Mesenchymal stem cell (in vitro differentiated cells and primary cell): ENCODE measurements around the gene C1D.

Experiments used
- DNase-seq: peaks from one replicate; pipeline ENCODE4 v3.0.0-alpha.2; 2013
- H2AFZ ChIP-seq: one replicate; pipeline ENCODE4 v1.6.1; 2013; ENCODE audit warnings: low read depth, mild to moderate bottlenecking, control low read depth, inconsistent platforms, low read length, moderate library complexity
- H2AK5ac ChIP-seq: 2 replicates; pipeline ENCODE4 v1.6.1; 2013; ENCODE audit warnings: low read length, moderate library complexity, mild to moderate bottlenecking, inconsistent platforms; ENCODE audit not compliant: severe bottlenecking
- H2BK120ac ChIP-seq: one replicate; pipeline ENCODE4 v1.6.1; 2013; ENCODE audit warnings: low read depth, mild to moderate bottlenecking, inconsistent platforms, low read length, moderate library complexity
- H2BK12ac ChIP-seq, 2 experiments: one replicate each; pipeline ENCODE4 v1.6.1; 2013; ENCODE audit warnings: inconsistent platforms in 2 of 2, low read length in 2 of 2, mild to moderate bottlenecking in 2 of 2, moderate library complexity in 2 of 2, control low read depth in 1 of 2
- H2BK15ac ChIP-seq: one replicate; pipeline ENCODE4 v1.6.1; 2013; ENCODE audit warnings: mild to moderate bottlenecking, low read depth, inconsistent platforms; ENCODE audit not compliant: poor library complexity, severe bottlenecking
- H2BK5ac ChIP-seq: 2 replicates; pipeline ENCODE4 v1.6.1; 2013; ENCODE audit warnings: low read depth, mild to moderate bottlenecking, low read length, control low read depth, inconsistent platforms; ENCODE audit not compliant: poor library complexity, severe bottlenecking
- H3K14ac ChIP-seq, 2 experiments: one replicate each; pipeline ENCODE4 v1.6.1; 2013; ENCODE audit warnings: inconsistent platforms in 2 of 2, low read length in 2 of 2, control low read depth in 1 of 2, mild to moderate bottlenecking in 1 of 2, moderate library complexity in 1 of 2
- H3K18ac ChIP-seq, 2 experiments: one replicate each; pipeline ENCODE4 v1.6.1; 2013; ENCODE audit warnings: inconsistent platforms in 2 of 2, low read length in 2 of 2, control low read depth in 1 of 2, low read depth in 1 of 2, mild to moderate bottlenecking in 1 of 2
- H3K23ac ChIP-seq, 2 experiments: one replicate each; pipeline ENCODE4 v1.6.1; 2013; ENCODE audit warnings: inconsistent platforms in 2 of 2, low read length in 2 of 2, mild to moderate bottlenecking in 2 of 2, moderate library complexity in 2 of 2, control low read depth in 1 of 2
- H3K27ac ChIP-seq: 2 replicates; pipeline ENCODE4 v1.5.1; 2013; ENCODE audit warnings: mild to moderate bottlenecking, moderate library complexity, low read length, control low read depth, inconsistent platforms; ENCODE audit not compliant: poor library complexity, severe bottlenecking
- H3K27me3 ChIP-seq, 2 experiments: 2 replicates each; pipeline versions ENCODE4 v1.6.1 to v1.7.0; 2013; ENCODE audit warnings: low read length in 2 of 2, mild to moderate bottlenecking in 2 of 2, moderate library complexity in 2 of 2, control low read depth in 1 of 2, inconsistent platforms in 1 of 2; ENCODE audit not compliant: control insufficient read depth in 1 of 2, insufficient read depth in 1 of 2
- H3K36me3 ChIP-seq, 2 experiments: 2 replicates each; pipeline versions ENCODE4 v1.6.1 to v1.7.0; 2013; ENCODE audit warnings: low read length in 2 of 2, control low read depth in 1 of 2, inconsistent platforms in 1 of 2, low read depth in 1 of 2, mild to moderate bottlenecking in 1 of 2; ENCODE audit not compliant: insufficient read depth in 2 of 2, control insufficient read depth in 1 of 2
- H3K4ac ChIP-seq, 2 experiments: one replicate each; pipeline ENCODE4 v1.6.1; 2013; ENCODE audit warnings: inconsistent platforms in 2 of 2, low read length in 2 of 2, mild to moderate bottlenecking in 2 of 2, moderate library complexity in 2 of 2, control low read depth in 1 of 2, low read depth in 1 of 2
- H3K4me1 ChIP-seq: 2 replicates; pipeline ENCODE4 v1.6.1; 2013; ENCODE audit warnings: low read depth, low read length, control low read depth; ENCODE audit not compliant: control insufficient read depth, insufficient read depth
- H3K4me2 ChIP-seq: 2 replicates; pipeline ENCODE4 v1.6.1; 2013; ENCODE audit warnings: low read length, mild to moderate bottlenecking, inconsistent platforms; ENCODE audit not compliant: poor library complexity, severe bottlenecking
- H3K4me3 ChIP-seq, 2 experiments: 2 replicates each; pipeline versions ENCODE4 v1.5.1 to v1.7.0; 2013; ENCODE audit warnings: low read length in 2 of 2, mild to moderate bottlenecking in 2 of 2, control low read depth in 1 of 2, low read depth in 1 of 2; ENCODE audit not compliant: insufficient read depth in 1 of 2
- H3K79me1 ChIP-seq: replicated peaks from 2 replicates; pipeline ENCODE4 v1.6.1; 2013; ENCODE audit warnings: mild to moderate bottlenecking, control low read depth, low read length, inconsistent platforms; ENCODE audit not compliant: poor library complexity, severe bottlenecking
- H3K9ac ChIP-seq: 2 replicates; pipeline ENCODE4 v1.7.0; 2013; ENCODE audit warnings: mild to moderate bottlenecking, low read length, moderate library complexity
- H3K9me3 ChIP-seq: 2 replicates; pipeline ENCODE4 v1.7.0; 2013; ENCODE audit warnings: mild to moderate bottlenecking, low read length; ENCODE audit not compliant: control insufficient read depth
- H4K8ac ChIP-seq: one replicate; pipeline ENCODE4 v1.6.1; 2013; ENCODE audit warnings: inconsistent platforms, mild to moderate bottlenecking, low read length, moderate library complexity
- H4K91ac ChIP-seq: one replicate; pipeline ENCODE4 v1.6.1; 2013; ENCODE audit warnings: mild to moderate bottlenecking, low read length, inconsistent platforms
- WGBS: methylation state at CpG from one replicate; pipeline ENCODE4 v1.1.7; 2013; ENCODE audit warnings: mixed read lengths; 5-methylcytosine and 5-hydroxymethylcytosine counted together

C1D gene

GRCh38 chr2:68018727-68019126, 44.1 kb downstream of the C1D start:
- no peak overlapping the region for H3K27ac ChIP-seq
- H2BK15ac ChIP-seq, result no peak overlapping the region
- H4K8ac ChIP-seq, result no peak overlapping the region
- no peak overlapping the region for H3K4ac ChIP-seq
- DNase-seq, result no peak
- H2AK5ac ChIP-seq, result no peak overlapping the region
- no peaks in the 10 kb centered on the region for H3K36me3 ChIP-seq
- no peak overlapping the region for H4K91ac ChIP-seq
- H3K27me3 ChIP-seq, result no peaks in the 10 kb centered on the region
- no peaks in the 10 kb centered on the region for H3K9me3 ChIP-seq
- H3K9ac ChIP-seq, result no peak overlapping the region
- WGBS, result no CpG with 5 or more reads among the region's 4 CpGs
- no peak overlapping the region for H3K14ac ChIP-seq
- no peak overlapping the region for H2BK5ac ChIP-seq
- H3K4me1 ChIP-seq, result no peaks in the 10 kb centered on the region
- H2BK12ac ChIP-seq, result no peak overlapping the region
- H3K23ac ChIP-seq, result no peak overlapping the region
- H2AFZ ChIP-seq, result no peak overlapping the region
- no peak overlapping the region for H3K18ac ChIP-seq
- H3K79me1 ChIP-seq, result no peaks in the 10 kb centered on the region
- H3K4me2 ChIP-seq, result no peak overlapping the region
- H2BK120ac ChIP-seq, result no peak overlapping the region
- no peak overlapping the region for H3K4me3 ChIP-seq

DNA sequence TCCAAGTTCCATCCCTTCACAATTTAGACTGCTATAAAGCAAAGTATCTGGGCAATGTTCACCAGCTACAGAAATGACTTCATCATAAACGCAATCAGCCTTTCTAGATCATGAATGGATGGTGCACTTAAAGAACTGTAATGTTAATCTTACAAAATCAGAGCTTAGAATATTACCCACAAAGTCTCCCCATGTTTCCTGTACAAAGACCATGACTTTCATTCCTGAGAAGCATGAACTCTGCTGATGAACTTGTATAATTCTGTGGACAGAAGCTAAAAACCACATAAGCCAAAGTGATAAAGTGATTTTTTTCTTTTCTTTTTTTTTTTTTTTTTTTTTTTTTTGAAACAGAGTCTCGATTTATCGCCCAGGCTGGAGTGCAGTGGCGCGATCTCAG, 53.3 kb downstream of the C1D start:
- Histone ChIP-seq H3K4me2 (no peak overlapping the region), H3K4me1 (no peaks in the 10 kb centered on the region)
- 89% methylated on average over 4 of the region's 5 CpGs for WGBS

DNA sequence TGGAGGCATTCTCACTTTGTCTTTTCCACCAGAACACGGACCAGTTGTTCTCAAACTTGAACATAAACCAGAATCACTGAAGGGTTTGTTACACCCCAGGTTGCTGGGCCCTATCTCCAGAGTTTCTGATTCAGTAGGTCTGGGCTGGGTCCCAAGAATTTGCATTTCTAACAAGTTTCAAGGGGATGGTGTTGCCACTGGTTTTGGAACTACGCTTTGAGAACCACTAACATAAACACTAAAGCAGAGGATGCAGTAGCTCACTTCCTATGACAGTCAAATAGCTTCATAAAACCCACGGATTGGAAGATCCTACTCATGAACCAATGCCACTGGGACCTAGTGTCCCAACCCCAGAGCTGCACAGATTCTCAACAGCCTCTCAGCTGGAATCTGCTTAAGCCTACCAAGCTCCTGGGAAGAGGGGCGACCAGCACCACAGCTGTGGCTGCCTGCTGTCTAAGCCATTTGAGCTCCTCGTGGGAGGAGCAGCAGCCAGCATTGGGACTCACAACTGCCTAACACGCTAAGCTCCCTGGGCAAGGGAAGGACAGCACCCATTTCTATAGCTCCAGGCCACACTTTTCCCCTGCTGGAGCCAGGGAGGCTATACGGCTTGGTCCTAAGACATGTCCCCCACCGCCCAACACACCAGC, 62.5 kb downstream of the C1D start:
- no peak overlapping the region for H4K91ac ChIP-seq
- H2BK12ac ChIP-seq, result no peak overlapping the region
- H2BK120ac ChIP-seq, result no peak overlapping the region
- no peak overlapping the region for H4K8ac ChIP-seq
- no peaks in the 10 kb centered on the region for H3K9me3 ChIP-seq
- H3K36me3 ChIP-seq, result no peaks in the 10 kb centered on the region
- H2BK15ac ChIP-seq, result no peak overlapping the region
- H2BK5ac ChIP-seq, result no peak overlapping the region
- no peak overlapping the region for H3K9ac ChIP-seq
- no peak overlapping the region for H3K4me3 ChIP-seq
- H3K14ac ChIP-seq, result no peak overlapping the region
- no peak overlapping the region for H3K27ac ChIP-seq
- peaks cover 2% of the 10 kb centered on the region for H3K4me1 ChIP-seq
- H3K4ac ChIP-seq, result no peak overlapping the region
- no peak overlapping the region for H3K18ac ChIP-seq
- no peak overlapping the region for H3K23ac ChIP-seq
- DNase-seq, result peak; percentile 30
- 81% methylated on average over 8 of the region's 8 CpGs for WGBS
- no peak overlapping the region for H3K4me2 ChIP-seq
- H2AK5ac ChIP-seq, result no peak overlapping the region
- no peaks in the 10 kb centered on the region for H3K79me1 ChIP-seq
- no peak overlapping the region for H2AFZ ChIP-seq
- H3K27me3 ChIP-seq, result no peaks in the 10 kb centered on the region

More for the DNA sequence above, 53.3 kb downstream of the C1D start:
- Histone ChIP-seq H4K91ac (no peak overlapping the region), H2BK12ac (no peak overlapping the region), H3K27ac (no peak overlapping the region), H2BK15ac (no peak overlapping the region), H3K23ac (no peak overlapping the region), H3K9ac (no peak overlapping the region), H3K4me3 (no peak overlapping the region), H3K27me3 (no peaks in the 10 kb centered on the region), H3K18ac (no peak overlapping the region), H2AFZ (no peak overlapping the region), H3K4ac (no peak overlapping the region), H2BK5ac (no peak overlapping the region), H4K8ac (no peak overlapping the region), H3K36me3 (no peaks in the 10 kb centered on the region), H3K9me3 (no peaks in the 10 kb centered on the region), H3K79me1 (no peaks in the 10 kb centered on the region), H2BK120ac (no peak overlapping the region), H2AK5ac (no peak overlapping the region), H3K14ac (no peak overlapping the region)
- DNase-seq, result no peak

- Histone ChIP-seq H3K9me3 (no peaks in the 10 kb centered on the region), H3K4ac (no peak overlapping the region), H2AFZ (no peak overlapping the region), H2BK120ac (no peak overlapping the region), H3K18ac (no peak overlapping the region), H3K9ac (no peak overlapping the region), H3K4me1 (peaks cover 2% of the 10 kb centered on the region), H3K4me3 (no peak overlapping the region), H3K27me3 (no peaks in the 10 kb centered on the region), H2BK5ac (no peak overlapping the region), H4K91ac (no peak overlapping the region), H3K36me3 (no peaks in the 10 kb centered on the region), H2AK5ac (no peak overlapping the region), H2BK12ac (no peak overlapping the region), H2BK15ac (no peak overlapping the region), H3K4me2 (no peak overlapping the region), H3K27ac (no peak overlapping the region), H3K23ac (no peak overlapping the region), H4K8ac (no peak overlapping the region), H3K14ac (no peak overlapping the region), H3K79me1 (no peaks in the 10 kb centered on the region)
- no peak for DNase-seq
- WGBS, result 100% methylated on average over 3 of the region's 3 CpGs
These were observed 63.5 kb downstream of the C1D start for GRCh38 chr2:67999332-67999731.
